Measurements from ENCODE around the gene ADGRB3.
"Not testable (repeated sequence)": the region's sequence is repeated elsewhere in the genome, so short reads cannot be mapped to it uniquely, and the experiment has no call there.

ADGRB3 gene

DNA sequence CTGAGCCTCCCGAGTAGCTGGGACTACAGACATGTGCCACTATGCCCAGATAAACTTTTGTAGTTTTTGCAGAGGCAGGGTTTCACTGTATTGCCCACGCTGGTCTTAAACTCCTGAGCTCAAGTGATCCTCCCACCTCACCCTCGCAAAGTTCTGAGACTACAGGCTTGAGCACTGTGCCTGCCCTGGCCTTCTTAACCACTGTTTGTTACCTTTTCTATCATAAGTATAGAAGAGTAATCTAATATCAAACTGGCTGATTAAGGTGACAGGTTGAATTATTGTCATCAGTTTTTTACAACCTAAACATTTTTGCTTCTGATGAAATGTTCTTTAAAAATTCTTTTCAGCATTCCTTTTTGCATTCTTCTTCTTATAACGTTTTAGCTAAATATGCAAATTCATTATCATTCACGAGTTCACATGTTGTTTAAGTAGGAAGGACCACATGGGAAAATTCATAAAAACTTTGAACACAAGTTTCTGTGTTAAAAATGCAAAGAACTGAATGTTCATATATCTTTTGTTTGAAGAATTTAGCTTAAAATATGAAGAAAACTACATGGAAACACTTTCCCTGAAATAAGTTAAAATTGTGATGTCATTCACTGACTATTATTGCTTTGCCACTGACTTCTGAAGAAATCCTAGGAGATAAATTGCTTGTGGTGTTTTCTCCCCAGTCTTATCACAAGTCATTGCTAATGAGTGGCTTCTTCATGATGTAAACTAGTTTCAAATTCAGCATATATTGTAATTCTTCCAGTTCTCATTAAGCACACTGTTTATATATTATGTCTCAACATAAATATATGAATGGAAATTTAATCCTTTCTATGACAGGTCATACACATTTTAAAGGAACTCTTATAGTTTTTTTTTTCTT, 106.7 kb downstream of the ADGRB3 start:
- no peak for DNase-seq

DNA sequence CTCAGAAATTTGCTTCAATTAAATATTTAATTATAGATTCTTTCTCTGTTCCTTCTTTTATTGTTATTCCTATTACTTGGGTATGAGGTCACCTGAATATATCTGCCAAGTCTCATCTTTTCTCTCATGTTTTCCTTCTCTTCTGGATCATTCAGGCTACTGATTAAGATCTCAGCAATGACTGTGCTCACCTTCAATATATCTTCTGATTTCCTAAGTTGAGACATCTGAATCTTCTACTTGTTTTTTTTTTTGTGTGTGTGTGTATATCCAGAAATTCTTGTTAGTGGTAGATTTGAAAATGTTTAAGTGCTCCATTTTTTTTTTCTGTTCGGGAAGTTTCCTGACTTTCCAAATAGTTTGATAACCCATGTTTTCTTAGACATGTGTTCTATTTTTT, 108.0 kb downstream of the ADGRB3 start:
- no peak for DNase-seq

DNA sequence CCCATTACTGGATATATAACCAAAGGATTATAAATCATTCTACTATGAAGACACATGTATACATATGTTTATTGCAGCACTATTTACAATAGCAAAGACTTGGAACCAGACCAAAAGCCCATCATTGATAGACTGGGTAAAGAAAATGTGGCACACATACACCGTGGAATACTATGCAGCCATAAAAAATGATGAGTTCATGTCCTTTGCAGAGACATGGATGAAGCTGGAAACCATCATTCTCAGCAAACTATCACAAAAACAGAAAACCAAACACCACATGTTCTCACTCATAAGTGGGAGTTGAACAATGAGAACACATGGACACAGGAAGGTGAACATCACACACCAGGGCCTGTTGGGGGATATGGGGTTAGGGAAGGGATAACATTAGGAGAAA, 109.3 kb downstream of the ADGRB3 start:
- not testable (repeated sequence) for DNase-seq

DNA sequence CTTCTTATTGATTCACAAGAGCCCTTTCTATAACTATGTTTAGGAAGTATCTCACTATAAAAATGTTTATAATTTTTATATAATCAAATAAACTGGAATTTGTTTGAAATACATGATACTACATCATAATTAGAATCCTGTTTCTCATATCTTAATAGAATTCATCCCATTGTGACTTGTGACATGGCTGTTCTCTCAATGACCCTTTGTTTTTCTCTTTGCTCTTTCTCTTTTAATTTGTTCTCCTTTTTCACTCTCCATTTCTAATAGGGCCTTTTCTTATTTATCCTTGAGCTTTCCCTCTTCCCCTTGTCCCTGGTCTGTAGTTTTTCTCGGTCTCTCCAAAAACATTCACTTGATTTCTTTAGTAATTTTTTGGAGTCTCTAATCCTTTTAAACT, 111.3 kb downstream of the ADGRB3 start:
- DNase-seq: no peak

DNA sequence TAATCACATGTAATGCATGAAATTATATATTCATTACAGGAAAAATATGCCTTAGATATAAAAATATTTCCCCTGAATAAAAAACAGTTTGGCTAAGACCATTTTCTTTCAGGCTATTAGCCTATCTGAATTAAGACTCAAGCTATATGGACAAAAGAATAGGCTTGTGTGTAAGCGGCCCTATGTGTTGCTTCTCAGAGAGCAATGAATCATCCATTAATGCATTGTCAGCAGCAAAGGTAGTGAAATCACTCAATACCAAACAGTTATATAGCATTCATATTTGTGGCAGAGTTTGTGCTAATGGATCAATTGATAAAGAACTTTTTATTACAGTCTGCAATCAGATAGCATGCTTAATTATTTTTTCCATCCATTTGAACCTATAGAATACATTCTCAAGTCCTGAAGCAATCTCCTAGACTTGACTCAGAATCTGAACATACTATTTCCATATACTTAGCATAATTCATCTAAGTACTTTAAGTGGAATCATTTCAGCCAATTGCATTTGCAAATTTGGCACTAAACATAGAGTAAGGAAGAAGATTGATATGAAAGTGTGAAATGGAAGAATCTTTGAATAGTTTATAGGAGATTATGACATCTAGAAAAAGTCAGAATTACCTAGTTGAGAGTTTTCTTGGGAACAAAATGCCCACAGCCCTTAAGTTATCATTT, 112.2 kb downstream of the ADGRB3 start:
- DNase-seq: no peak

DNA sequence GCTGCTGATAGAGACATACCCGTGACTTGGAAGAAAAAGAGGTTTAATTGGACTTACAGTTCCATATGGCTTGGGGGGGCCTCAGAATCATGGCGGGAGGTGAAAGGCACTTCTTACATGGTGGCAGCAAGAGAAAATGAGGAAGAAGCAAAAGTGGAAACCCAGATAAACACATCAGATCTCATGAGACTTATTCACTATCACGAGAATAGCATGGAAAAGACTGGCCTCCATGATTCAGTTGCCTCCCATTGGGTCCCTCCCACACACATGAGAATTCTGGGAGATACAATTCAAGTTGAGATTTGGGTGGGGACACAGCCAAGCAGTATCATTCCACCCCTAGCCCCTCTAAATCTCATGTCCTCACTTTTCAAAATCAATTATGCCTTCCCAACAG, 112.8 kb downstream of the ADGRB3 start:
- not testable (repeated sequence) for DNase-seq

DNA sequence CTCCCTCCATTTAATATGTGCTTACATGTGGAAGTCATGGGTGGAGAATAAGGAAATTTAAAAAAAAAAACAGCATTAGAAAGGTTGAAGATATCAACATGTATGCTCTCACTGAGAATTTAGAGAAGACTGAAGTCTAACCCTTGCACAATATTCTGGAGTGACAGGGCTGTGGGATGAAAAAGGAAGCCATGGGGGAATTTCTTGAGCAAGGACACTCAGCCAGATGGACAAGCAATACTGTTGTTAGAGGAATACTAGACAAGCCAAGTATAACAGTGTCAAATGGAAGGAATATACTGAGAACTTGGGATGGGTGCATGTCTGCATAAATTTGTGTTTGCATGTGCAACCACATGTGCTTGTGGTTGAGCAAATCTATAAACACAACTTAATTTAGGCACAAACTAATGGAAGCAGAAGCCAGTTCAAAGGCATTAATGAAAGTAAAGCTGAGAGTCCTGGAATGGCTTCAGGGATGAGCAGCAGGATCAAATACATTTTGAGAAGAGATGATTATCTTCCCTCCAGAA, 119.7 kb downstream of the ADGRB3 start:
- no peak for DNase-seq

DNA sequence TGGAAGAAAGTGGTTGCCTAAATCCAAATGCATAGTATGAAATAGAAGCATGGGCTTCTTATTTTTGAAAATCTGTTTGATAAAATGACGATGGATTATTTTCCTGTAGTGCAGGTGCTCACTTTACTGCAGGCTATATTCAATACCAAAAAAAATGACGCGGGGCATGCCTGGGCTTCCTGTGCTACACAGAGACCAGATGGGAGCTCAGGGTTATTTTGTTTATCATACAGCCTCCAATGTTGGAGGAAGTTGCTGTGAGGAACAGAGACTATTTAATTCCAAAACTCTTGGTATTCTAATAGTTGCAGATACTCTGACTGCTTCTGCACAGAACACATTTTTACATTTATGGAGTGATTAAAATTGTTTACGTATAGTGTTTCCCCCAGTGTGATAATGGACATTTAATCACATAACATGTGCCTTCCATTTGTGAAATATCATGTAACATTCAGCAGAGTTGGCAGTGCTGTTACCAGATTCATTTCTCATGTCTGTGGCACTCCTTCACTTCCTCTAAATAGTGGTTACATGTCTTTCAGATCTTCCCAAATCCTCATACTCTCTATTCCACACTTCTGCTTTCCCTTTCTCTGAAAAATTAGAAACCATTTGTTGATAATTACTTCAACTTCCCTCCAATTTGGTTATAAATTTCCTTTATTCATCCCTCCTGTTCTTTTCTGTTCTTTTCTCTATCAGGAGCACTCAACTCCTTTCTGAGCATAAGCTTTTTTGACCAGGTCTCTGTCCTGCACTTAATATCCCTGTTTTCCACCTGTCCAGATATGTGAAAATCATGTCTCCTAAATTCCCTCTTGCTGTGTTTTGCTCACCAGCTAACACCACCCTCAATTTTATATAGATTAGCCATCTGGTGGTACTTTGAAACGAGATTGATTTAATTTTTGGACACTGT, 121.6 kb downstream of the ADGRB3 start:
- no peak for DNase-seq

DNA sequence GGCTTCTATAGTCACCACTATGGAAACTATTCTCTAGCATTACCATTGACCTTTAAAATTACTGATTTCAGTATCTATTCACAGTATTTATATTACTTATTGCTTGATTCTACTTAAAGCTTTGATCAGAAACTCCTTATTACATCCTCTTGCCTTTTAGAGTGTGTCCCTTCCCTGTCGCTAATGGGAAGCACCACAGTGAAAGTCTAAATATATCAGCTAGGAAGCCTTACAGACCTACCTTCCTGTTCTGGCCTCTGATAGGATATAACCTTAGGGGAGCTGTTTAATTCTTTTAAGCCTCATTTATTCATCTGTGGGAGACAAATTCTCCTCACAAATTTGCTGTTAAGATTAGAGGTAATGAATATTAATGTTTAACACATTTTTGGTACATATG, 122.7 kb downstream of the ADGRB3 start:
- no peak for DNase-seq

DNA sequence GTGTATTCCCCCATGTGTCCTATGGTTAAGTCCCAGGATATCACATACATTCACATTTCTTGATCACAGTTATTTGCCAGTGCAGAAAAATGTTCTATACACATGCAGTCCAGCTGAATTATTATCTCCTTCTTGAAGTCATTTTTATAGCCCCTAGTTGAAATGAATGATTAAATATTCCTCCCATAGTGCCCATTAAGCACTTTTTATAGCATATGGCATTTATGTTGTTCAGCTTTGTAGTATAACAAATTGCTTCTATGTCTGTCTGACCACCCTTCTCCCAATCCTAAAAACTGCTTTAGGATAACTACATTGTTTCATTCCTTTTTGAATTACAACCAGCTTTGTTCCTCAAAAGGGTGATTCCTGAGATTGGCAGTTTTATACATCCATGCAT, 123.5 kb downstream of the ADGRB3 start:
- no peak for DNase-seq

DNA sequence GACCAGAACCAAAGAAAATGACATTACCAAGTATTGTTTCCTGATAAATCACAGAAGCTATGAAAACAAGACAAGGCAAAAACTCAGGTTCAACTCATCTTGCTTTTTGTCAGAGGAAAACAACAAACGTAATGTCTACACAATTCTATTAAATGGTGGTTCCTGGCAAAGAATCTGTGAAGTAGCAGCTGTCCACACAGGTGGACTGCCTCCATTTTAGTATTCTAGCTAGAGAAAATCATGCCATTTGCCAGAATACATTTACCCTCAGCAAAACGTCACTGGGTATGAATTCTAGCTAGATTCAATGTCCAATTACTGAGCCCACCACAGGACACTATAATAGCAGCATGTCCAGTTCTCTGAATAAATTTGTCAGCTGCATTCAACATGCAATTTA, 125.4 kb downstream of the ADGRB3 start:
- DNase-seq: no peak

DNA sequence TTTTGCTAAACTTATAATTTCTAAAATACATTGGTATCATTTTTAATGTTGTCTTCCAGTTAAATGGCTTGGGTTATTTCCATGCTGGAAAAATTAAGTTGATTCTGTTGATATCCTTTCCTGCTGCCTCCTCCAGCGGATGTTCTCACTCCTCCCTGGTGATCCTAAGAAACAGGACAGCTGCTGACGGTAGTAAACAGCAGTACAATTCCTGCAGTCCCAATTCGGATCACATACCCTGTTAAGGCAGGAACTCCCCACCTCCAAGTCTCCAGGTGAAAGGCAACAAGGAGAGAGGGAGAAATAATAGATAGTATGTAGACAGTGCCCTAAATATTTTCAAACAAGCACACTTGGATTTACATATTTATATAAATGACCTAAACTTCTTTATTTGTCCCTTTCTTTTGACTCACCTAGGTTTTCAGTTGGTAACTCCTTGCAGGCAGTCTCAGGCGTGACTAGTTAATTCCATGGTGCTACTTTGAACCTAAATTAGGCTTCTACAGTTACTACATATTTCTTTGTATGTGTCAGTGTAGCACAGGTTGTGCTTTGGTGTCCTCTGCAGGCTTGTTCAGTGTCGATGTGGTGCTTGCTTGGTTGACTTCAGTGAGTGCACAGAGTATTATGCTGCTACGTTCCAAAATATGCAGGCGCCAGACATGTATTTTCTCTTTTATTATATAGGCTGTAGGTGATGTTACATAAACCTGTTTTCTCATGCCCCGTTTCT, 126.0 kb downstream of the ADGRB3 start:
- no peak for DNase-seq

DNA sequence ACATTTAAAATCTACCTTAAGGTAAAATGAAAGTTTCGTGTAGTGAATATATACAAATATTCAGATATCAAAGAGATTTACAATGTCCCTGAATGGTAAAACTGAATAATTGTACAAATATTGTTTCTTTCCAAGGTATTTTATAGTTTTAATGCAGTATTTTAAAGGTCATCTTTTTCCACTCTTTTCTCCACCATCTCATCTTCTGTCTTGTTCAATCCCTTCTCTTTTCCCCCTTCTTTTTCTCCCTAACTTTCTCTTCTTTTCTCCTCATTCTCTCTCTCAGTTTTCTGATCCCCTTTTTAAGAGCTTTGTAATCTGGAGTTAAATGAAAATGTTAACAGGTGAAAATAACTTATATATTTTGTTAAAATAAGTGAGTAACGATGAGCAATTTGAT, 126.9 kb downstream of the ADGRB3 start:
- no peak for DNase-seq

DNA sequence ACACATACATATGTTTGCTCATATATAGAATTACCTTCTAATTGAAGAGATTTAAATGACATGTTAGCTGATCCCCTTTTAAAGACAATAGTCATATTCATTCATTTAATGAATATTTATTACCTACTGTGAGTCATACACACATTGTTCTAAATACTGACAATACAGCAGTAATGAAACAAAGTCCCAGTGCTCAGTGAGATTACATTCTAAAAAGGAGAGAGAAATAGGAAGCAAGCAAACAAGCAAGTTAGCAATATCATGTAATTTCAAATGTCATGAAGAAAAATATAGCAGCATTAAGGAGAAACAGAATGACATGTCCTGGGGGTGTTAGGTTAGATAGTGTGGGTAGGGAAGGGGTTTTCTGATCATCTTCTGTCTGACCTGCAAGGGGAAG, 136.3 kb downstream of the ADGRB3 start:
- DNase-seq: no peak

DNA sequence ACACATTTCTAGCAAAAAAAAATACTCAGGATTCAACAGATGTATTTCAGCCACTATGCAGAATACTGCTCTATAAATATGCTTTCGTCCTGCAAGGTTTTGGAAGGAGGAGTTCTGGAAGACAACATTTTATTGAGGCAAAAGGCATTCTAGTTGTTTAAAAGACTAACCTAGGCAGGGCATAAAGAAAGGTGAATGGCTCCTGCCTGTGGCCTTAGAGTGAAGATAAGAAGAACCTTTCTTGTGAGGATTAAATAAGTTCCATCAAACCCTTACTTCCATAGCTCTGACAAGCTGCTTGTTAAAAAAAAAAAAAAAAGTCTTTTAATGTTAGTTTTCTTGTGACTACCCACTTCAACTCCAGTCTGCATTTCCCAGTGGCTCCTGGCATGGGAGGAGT, 139.8 kb downstream of the ADGRB3 start:
- DNase-seq: no peak

DNA sequence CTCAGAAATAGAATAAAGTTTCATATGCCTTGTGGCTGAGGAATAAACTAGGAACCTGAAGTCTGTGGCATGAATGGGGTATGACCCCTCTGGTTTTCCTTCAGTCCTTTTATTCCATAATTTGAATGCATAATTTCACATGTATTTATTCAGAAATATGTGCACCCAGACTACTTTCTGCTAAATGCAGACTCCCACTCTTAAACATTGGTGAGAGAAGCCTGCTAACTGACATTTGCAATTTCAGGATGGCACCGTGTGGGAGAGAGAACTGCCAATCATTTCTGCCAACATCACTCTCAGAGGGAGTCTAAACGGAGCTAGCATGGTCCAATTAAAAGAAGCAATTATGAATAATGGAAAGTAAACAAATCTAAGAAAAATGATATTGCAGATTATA, 141.3 kb downstream of the ADGRB3 start:
- DNase-seq: no peak

DNA sequence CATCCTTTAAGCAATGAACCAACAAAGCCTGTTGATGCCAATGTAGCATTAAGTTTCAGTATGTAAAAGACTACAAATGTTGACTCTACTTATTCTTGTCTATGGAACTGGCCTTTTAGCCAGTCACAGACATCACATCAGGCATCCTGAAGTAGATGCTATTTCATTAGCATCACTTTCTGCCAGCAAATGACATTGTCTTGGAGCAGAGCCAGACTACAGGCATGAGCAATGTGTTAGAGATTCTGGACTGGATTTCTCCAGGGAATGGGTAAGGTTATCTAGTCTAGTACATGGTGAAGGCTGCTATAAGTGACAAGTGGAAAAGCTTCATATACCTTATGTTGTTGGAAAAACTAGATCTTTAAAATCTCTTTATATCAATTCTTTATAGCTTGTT, 142.9 kb downstream of the ADGRB3 start:
- DNase-seq: no peak

DNA sequence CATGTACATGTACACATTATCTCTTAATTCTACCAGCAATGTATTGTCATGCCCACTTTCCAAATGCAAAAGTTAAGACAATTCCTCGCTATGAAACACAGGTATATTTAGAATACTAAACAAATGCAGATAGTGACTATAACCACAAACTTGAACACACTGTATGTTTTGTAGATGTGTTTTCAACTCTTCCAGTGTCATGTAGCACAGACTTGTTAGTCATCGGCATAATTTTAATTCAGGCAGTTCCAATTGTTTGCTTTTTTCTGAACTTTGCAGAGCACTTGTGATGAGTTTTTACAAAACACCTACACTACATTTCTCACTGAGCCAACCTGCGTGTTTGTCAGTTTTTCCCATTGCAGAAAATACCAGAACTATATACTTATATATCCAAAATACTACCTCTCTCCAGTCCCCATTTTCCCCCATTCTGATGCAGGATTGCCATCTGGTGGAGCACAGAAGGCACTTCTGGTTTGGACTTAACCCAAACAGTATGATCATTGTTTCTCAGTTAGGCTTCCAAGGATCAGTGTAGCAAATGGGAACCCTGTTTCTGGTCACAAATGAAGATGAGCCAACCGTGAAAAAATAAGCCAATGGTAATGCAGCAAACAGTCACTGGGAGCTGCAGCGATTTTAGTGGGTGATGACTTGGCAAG, 143.4 kb downstream of the ADGRB3 start:
- no peak for DNase-seq

DNA sequence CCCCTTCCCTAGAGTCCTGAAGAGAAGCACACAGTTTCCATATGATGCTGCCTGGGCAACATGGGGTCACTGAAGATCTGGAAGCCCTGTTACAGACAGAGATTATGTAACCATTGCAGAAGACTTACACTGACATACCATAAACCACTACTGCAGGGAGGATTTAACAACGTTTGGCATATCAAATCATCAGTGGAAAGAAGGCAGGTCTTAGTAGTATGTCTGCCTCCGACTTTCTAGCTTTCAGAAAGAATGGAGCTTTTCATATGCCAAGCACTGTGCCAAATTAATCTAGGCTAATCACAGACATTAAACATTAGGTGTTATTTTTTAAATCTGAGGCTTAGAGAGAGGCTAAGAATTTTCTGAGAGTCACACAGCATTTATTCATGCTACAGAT, 144.3 kb downstream of the ADGRB3 start:
- no peak for DNase-seq

DNA sequence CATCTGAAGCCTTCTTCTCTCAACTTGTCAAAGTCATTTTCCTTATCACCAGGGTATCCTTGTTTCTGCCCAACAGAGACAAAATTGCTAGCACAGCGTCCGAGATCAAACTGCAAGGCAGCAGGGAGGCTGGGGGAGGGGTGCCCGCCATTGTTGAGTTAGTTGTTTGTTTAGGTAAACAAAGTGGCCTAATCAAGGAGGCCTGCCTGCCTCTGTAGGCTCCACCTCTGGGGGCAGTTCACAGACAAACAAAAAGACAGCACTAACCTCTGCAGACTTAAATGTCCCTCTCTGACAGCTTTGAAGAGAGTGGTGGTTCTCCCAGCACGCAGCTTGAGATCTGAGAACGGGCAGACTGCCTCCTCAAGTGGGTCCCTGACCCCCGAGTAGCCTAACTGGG, 155.0 kb downstream of the ADGRB3 start:
- DNase-seq: not testable (repeated sequence)

DNA sequence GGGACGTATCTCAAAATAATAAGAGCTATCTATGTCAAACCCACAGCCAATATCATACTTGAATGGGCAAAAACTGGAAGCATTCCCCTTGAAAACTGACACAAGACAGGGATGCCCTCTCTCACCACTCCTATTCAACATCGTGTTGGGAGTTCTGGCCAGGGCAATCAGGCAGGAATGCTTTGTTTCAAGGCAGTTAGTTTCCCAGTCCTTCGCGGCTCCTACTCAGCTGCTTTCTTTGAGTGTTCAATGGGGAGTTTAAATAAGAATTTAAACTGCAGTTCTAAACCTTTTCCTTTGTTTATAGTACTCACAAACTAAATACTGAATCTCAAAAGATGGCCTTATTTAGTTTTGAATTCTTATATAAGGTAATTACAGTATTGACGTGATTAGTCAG, 179.9 kb downstream of the ADGRB3 start:
- DNase-seq: not testable (repeated sequence)

DNA sequence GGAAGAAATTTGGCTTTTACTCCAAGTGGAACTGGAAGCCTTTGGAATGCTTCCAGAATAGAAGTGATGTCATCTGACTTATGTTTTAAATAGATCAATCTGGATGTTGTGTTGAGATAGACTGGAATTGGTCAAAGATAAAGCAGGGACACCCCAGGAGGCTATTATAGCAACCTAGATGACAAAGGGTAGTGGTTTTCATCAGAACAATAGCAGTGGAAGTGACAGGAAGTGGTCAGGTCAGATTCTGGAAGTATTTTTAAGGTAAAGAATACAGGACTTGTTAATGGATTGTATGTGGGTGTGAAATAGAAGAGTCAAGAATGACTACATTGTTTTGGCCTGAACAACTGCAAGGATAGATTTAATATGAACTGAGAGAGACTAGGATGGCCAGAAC, 191.4 kb downstream of the ADGRB3 start:
- DNase-seq: no peak
